Measurements from ENCODE around the gene ARSA.
"Not testable (repeated sequence)": the region's sequence is repeated elsewhere in the genome, so short reads cannot be mapped to it uniquely, and the experiment has no call there.

The ARSA gene

DNA sequence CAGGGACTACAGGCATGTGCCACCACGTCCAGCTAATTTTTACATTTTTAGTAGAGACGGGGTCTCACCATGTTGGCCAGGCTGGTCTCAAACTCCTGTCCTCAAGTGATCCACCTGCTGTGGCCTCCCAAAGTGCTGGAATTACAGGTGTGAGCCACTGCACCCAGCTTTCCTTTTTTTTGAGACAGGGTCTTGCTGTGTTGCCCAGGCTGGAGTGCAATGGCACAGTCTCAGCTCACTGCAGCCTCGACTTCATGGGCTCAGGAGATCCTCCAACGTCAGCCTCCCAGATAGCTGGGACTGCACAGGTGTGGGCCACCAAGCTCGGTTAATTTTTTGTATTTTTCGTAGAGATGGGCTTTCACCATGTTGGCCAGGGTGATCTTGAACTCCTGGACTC is 26.7 kb upstream of the ARSA start:
- not testable (repeated sequence) for DNase-seq (ENCODE audit: low read depth in 2 of 2)

DNA sequence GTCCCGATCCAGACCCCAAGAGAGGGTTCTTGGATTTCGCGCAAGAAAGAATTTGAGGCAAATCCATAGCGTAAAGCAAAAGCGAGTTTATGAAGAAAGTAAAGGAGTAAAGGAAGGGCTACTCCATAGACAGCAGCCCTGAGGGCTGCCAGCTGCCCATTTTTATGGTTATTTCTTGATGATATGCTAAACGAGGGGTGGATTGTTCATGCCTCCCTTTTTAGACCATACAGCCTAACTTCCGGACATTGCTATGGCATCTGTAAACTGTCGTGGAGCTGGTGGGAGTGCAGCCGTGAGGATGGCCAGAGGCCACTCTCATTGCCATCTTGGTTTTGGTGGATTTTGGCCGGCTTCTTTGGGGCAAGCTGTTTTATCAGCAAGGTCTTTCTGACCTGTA is 25.3 kb upstream of the ARSA start:
- DNase-seq (ENCODE audit: low read depth in 2 of 2), result no peak

DNA sequence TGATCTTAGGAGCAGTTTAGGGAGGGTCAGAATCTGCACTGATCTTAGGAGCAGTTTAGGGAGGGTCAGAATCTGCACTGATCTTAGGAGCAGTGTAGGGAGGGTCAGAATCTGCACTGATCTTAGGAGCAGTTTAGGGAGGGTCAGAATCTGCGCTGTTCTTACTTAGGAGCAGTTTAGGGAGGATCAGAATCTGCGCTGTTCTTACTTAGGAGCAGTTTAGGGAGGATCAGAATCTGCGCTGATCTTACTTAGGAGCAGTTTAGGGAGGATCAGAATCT is 15.8 kb upstream of the ARSA start:
- DNase-seq (ENCODE audit: low read depth in 2 of 2), result not testable (repeated sequence)

DNA sequence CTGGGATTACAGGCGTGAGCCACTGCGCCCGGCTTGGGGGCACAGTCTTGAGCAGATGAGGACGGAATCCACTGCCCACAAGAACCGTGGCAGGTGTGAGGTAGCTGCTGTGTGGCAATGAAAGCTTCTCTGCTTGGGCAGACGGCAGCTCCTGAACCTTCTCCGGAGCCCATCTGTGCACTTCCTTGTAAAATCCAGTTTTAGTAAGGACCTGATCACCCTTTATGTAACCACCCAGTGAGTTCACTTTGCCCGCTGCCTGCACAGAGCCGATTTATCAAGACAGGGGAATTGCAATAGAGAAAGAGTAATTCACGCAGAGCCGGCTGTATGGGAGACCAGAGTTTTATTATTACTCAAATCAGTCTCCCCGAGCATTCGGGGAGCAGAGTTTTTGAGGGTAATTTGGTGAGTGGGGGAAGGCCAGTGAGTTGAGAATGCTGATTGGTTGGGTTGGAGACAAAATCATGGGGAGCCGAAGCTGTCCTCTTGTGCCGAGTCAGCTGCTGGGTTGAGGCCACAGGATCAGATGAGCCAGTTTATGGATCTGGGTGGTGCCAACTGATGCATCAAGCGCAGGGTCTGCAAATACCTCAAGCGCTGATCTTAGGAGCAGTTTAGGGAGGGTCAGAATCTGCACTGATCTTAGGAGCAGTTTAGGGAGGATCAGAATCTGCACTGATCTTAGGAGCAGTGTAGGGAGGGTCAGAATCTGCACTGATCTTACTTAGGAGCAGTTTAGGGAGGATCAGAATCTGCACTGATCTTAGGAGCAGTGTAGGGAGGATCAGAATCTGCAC is 15.3 kb upstream of the ARSA start:
- DNase-seq (ENCODE audit: low read depth in 2 of 2), result not testable (repeated sequence)

DNA sequence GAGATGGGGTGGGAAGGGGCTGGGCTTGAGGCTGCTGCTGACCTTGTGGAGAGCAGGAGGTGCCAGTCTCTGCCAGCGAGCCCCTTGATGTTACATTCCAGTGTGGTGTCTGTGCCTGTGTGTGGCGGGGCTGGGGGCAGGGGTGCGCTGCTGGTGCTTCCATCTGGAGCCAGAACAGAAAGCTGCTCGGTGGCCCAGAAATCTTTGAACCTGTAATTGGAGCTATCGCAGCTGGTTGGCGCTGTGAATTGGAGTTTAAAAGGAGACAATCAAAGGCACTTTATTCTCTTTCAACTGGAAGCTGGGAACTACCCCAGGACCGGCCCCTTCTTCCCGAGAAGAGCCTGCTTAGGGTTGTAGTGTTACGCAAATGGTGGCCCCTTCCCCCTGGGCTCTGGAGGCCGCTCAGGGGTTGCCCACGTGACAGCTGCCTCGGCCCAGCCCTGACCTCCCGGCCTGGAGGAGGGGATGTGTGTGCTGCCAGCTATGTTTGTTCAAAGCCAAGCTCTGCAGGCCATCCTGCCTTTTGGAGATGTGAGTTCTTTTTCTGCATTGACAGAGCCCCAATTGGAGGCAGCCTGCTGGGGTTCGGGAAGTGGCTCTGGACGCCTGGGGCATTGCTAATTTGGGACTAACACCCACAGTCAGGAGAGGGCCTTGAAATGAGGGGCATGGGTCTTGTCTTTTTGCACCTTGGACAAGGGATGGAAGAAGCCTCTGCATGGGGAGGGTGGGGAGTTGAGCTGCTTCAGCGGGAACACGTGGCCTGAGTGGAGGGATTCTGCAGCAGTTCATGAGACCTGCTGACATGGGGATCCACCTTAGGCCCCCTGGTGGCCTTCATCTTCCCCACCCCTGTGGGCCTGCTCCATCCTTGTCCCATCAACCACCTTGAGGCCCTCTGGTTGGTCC is 14.0 kb upstream of the ARSA start:
- DNase-seq (ENCODE audit: low read depth in 2 of 2), result no peak

DNA sequence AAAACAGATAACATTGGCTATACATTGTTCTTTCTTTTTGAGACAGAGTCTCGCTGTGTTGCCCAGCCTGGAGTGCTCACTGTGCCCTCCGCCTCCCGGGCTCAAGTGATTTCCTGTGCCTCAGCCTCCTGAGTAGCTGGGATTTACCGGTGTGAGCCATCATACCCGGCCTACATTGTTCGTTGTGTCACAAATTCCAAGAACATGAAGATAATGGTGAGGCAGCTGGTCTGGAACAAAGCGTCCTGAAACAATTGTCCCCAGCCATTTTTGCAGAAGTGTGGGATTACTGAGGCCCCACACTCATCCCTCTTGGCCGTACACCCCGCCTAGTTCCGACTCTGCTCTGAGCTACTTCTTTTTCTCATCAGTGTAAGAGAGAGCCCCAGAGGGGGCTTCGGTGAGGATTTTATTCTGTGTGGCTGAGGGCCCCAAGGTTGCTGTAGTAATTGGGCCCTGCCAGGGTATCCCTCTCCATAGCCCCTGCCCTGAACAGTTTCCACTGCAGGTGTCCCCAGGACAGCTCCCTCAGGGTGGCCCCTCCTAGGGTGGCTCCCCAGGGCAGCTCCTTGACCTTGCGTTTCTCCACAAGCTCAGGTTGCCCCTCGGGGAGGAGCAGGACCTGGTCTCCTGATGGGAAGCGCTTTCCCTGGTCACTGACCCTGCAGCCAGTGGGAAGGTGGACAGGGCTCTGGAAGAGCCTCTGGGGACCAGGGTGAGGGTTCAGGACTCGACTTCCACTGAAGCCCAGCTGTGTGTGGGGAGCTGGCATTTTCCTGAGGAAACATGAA is 13.1 kb upstream of the ARSA start:
- no peak for DNase-seq (ENCODE audit: low read depth in 2 of 2)

DNA sequence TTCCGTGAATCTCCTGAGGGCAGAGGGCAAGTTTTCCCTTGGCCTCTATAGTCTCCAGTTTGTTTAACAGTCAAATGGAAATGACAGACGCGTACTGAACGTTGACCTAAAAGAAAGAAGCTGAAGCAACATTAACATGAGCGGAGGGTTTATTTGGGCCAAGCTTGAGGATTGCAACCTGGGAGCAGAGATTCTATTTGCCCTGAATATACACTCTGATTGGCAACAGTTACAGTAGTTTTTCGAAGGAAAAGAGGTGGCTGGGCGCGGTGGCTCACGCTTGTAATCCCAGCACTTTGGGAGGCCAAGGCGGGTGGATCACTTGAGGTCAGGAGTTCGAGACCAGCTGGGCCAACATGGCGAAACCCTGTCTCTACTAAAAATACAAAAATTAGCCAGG is 12.3 kb upstream of the ARSA start:
- DNase-seq (ENCODE audit: low read depth in 2 of 2), result not testable (repeated sequence)

DNA sequence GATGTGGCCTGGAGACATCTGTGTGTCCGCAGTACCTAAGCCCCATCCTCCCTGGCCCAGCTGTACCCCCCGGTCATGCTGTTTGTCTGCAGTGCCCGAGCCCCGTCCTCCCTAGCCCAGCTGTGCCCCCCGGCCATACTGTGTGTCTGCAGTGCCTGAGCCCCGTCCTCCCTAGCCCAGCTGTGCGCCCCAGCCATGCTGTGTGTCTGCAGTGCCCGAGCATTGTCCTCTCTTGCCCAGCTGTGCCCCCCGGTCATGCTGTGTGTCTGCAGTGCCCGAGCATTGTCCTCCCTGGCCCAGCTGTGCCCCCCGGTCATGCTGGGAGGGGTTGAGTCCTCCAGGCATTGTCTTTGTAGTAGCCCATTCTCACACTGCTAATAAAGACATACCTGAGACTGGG is 7.6 kb upstream of the ARSA start:
- DNase-seq (ENCODE audit: low read depth in 2 of 2), result no peak

DNA sequence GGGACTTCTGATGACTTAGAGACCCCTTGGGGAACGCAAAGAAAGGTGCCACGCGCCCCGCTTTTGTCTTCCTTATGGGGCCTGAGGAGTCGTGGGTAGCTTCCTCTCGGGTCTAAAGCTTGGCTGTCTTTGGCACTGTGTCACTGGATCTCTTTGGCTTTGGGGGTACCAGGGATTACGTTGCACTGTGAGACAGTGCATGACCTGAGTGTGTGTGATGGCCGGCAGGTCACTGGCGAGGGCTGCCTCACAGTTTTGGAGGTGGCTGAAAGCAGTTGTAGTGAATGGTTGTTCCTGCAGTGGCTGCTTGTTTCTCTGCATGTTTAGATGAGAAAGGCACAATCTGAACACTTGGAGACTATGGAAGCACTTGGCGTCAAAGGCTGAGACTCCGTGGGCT is 5.8 kb upstream of the ARSA start:
- no peak for DNase-seq (ENCODE audit: low read depth in 2 of 2)

DNA sequence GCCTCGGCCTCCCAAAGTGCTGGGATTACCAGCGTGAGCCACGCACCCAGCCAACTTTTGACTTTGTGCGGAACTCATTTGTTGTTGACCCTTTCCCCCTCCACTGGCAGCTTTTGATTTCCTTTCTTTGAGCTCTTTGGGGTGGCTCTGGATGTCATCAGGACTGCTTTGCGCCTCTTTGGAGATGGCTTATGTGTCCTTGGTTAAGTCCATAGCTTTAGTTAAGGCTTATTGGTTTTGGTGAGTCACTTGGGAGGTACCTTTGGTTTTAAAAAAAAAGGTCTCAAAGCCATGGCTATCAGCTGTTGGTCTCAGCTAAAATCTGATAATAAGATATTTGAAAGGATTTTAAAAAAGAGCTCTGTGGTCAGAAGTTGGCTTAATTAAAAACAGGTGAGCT is 5.1 kb upstream of the ARSA start:
- no peak for DNase-seq (ENCODE audit: low read depth in 2 of 2)

DNA sequence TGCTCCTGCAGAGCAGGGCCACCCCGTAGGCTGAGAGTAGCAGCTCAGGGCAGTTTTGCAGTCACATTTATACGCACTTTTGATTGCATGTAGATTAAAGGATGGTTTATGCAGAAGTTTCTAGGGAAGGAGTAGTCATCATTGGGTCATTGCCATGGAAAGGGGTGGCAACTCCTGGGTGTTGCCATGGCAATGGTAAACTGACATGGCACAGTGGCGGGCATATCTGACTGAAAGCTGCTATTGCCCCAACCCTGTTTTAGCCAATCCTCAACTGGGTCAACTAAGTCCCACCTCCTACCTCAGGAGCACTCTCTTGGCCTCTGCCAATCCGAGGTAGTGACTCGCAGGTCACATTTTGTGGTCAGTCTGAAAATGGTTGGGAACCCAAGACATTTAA is 2.4 kb upstream of the ARSA start:
- DNase-seq (ENCODE audit: low read depth in 2 of 2), result no peak

DNA sequence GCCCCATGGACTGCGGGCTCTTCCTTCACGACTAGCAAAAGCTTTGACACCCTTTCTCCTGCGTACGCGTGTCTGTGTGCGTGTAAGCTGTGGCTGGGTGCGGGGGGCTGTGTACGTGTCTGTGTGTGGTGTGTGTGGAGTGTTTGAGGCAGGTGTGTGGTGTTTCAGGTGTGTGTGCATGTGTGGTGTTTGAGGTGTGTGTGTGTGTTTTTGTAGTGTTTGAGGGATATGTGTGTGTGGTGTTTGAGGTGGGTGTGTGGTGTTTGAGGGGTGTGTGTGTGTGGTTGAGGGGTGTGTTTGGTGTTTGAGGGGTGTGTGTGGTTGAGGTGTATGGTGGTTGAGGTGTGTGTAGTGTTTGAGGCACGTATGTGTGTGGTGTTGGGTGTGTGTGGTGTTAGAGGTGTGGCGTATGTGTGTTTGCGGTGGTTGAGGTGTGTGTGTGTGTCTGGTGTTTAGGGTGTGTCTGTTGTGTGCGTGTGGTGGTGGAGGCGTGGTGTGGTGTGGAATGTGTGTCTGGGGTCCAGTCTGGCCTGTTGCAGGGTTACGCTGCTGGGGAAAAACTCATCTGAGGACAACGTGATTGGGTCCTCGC is 687 bp upstream of the ARSA start:
- no peak for DNase-seq (ENCODE audit: low read depth in 2 of 2)

DNA sequence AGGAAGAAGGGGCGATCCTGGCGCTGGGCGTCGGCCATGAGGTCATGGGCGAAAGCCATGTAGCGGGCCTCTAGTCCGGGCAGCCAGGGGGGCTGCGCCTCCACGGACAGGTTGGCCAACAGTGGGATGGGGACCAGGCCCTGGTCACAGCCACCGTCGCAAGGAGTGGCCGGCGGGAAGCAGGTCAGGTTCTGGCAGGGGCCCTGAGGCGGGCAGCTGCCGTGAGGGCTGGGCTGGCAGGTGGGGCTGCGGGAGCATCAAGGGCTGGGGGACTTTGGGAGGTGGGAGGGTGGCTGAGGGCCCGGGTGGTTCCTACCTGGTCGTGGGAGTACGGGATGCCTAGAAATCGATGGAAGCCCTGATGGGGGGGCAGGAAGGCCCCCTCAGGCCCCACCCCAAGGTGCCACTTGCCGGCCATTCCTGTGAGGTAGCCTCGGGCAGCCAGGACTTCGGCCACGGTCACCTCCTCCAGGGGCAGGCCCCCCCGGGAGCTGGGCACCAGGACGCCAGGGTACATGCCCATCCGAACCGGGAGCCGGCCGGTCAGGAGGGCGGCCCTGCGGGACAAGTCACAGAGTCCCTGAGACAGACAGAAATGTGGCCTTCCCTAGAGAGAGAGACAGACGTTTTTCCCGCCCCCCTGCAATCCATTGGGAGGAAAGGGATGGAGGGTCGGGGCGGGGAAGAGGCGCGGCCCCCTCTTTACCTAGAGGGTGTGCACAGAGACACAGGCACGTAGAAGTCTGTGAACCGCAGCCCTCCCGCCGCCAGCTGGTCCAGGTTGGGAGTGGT is 906 bp downstream of the ARSA start:
- DNase-seq (ENCODE audit: low read depth in 2 of 2), result no peak

DNA sequence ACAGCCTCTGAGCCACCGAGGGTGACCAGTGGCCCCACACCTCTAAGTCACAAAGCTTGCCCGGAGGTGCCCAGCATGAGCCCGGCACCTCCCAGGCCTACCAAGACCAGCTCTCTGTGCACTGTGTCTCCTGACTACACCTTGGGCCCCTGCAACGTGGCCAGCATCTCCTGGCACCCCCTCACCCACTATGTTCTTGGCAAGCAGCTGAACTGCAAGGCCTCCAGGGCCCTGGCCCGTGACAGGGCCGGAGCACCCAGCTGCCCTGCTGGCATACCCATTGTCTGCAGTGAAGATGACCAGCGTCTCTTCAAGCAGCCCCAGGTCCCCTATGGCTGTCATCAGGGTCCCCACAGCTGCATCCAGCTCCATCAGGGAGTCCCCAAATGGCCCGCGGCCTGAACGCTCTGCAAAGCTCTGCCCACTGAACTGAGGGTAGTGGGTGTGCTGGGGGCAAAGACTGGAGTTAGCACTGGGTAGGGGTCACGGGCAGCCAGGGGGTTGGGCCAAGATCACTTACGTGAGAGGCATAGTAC is 1.6 kb downstream of the ARSA start:
- no peak for DNase-seq (ENCODE audit: low read depth in 2 of 2)

DNA sequence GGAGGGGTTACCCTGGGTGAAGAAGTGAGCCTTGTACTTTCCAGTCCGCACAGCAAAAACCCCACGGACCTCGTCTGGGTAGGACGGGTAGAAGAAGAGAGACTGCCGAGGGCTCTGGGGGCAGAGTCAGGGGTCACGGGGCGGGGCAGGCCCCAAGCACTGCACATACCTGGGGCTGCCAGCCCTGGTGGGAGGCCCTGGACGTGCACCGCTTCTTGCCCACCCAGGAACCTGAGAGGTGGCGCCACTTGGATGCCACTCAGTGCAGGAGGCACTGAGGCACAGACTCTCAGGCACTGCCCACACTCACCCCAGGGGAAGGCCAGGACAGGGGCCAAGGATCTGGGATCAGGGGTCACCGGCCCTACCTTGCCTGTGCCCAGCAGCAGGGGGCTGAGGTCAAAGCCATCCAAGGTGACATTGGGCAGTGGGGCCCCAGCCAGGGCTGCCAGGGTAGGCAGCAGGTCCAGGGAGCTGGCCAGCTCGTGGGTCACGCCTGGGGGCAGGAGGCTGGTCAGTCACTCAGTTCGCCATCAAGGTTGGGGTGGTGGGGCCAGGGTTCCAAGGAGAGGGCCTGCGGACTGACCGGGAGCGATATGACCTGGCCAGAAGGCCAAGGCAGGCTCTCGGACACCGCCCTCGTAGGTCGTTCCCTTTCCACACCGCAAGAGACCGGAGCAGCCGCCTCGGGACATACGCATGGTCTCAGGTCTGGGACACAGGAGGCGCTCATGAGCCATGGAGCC is 2.2 kb downstream of the ARSA start:
- no peak for DNase-seq (ENCODE audit: low read depth in 2 of 2)

DNA sequence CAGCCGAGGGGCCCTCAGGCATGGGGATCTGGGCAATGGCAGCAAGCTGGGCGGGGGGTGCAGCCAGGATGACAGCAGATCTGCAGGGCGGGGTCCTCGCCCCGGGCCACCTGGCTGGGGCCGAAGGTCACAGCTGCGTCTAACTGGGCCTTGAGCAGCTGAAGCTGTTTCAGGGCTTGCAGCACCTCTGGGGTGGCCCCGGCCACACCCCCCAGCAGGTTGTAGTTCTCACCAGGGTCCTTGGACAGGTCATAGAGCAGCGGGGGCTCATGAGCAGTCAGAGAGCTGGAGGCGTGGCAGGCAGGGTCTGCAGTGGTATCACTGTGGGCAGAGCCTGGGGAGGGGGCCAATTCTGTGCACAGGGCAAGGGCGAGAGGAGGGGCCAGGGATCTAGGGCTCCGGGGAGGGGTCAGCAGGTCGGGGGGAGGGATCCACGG is 2.8 kb downstream of the ARSA start:
- DNase-seq (ENCODE audit: low read depth in 2 of 2), result no peak

DNA sequence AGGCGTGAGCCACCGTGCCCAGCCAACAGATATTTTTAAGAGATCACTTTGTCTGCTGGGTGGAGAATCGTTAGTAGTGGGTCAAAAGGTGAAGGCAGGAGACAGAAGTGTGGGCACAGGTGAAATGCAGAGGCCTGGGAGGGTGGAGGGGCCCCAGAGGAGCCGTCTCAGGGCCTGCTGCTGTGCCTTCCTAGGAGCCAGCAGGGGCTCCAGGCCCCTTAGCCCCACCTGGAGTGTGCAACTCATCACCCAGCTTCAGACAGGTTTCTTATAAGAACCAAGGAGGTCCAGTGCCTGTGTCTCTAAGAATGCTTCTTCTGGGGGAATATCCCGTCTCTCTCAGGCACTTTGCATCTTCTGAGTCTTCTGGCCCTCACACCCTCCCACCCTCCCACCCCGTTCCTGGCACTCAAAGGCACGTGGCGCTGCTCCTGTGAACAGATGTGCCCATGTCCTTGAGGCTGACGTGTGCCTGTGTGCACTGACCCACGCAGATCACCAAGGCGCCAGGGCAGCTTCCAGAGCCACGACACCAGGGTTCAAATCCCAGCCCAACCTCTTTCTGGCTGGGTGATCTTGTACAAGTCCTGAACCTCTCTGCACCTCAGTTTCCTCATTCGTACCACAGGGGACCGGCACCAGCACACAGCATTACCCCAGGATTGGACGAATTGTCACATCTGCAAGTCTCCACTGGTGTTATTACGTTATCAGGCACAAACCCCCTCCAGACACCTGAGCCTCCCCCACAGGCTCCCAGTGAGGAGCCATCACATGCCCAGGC is 3.4 kb downstream of the ARSA start:
- no peak for DNase-seq (ENCODE audit: low read depth in 2 of 2)

DNA sequence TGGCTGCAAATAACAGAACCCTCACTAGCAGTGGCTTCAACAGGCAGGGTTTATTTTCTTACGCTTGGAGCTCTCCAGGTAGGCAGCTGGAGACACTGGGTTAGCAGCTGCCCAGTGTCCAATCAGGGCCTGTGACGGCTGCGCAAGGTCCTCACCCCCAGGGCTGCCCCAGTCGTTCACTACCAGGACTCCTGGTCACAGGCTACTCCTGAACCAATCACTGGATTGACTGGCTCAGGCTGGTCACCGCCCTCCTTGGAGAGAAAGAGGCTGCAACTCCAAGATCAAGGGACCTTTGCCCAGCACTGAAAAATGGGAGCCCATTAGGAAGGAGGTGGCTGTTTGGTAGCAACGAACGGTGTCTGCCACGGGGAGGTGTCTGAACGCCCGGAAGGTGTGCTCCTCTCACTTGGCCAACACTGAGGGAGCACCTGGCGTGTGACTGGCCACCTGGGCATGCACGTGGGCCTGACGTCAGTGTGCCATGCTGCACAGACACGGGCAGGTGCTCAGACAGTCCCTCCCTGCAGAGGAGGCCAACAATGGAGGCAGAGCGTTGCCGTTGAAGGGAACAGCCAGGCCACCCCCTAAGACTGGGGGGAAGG is 5.1 kb downstream of the ARSA start:
- DNase-seq (ENCODE audit: low read depth in 2 of 2), result no peak
